ENCODE data around the gene ZNF236.

Gene ZNF236

GRCh38 chr18:76821356-76821874, 942 bp upstream of the ZNF236 start:
- no peak for DNase-seq (ENCODE audit: low spot score)

GRCh38 chr18:76821875-76822505, 367 bp upstream of the ZNF236 start:
- DNase-seq (ENCODE audit: low spot score), result peak; percentile 92

GRCh38 chr18:76823161-76823538, 793 bp downstream of the ZNF236 start:
- no peak for DNase-seq (ENCODE audit: low spot score)

- DNase-seq (ENCODE audit: low spot score), result peak; percentile 75
These were observed 1.2 kb downstream of the ZNF236 start for GRCh38 chr18:76823587-76824011.

- DNase-seq (ENCODE audit: low spot score), result no peak
These were observed 1.9 kb downstream of the ZNF236 start for GRCh38 chr18:76824145-76824676.

GRCh38 chr18:76824754-76825153, 2.4 kb downstream of the ZNF236 start:
- no peak for DNase-seq (ENCODE audit: low spot score)

- no peak for DNase-seq (ENCODE audit: low spot score)
These were observed 5.1 kb downstream of the ZNF236 start for GRCh38 chr18:76827205-76828200.

- no peak for DNase-seq (ENCODE audit: low spot score)
These were observed 12.0 kb downstream of the ZNF236 start for GRCh38 chr18:76834379-76834778.

GRCh38 chr18:76835380-76835779, 13.0 kb downstream of the ZNF236 start:
- no peak for DNase-seq (ENCODE audit: low spot score)

GRCh38 chr18:76837071-76837470, 14.7 kb downstream of the ZNF236 start:
- DNase-seq (ENCODE audit: low spot score), result no peak

- no peak for DNase-seq (ENCODE audit: low spot score)
These were observed 15.8 kb downstream of the ZNF236 start for GRCh38 chr18:76838182-76838581.

GRCh38 chr18:76839086-76839794, 16.9 kb downstream of the ZNF236 start:
- no peak for DNase-seq (ENCODE audit: low spot score)

- DNase-seq (ENCODE audit: low spot score), result no peak
These were observed 20.6 kb downstream of the ZNF236 start for GRCh38 chr18:76842837-76843530.

GRCh38 chr18:76844144-76844543, 21.8 kb downstream of the ZNF236 start:
- no peak for DNase-seq (ENCODE audit: low spot score)

GRCh38 chr18:76844742-76845477, 22.6 kb downstream of the ZNF236 start:
- DNase-seq (ENCODE audit: low spot score), result no peak

GRCh38 chr18:76846217-76846616, 23.9 kb downstream of the ZNF236 start:
- DNase-seq (ENCODE audit: low spot score), result no peak

- DNase-seq (ENCODE audit: low spot score), result peak; percentile 65
These were observed 25.6 kb downstream of the ZNF236 start for GRCh38 chr18:76847916-76848315.

- no peak for DNase-seq (ENCODE audit: low spot score)
These were observed 27.8 kb downstream of the ZNF236 start for GRCh38 chr18:76850112-76850511.

- DNase-seq (ENCODE audit: low spot score), result no peak
These were observed 33.2 kb downstream of the ZNF236 start for GRCh38 chr18:76855594-76855993.

- DNase-seq (ENCODE audit: low spot score), result no peak
These were observed 35.1 kb downstream of the ZNF236 start for GRCh38 chr18:76857476-76857875.

Data from iPS-NIHi11 (cell line).